Endothelial cell of umbilical vein (primary cell): ENCODE measurements around the gene SLC2A14.

Experiments used
- EZH2 ChIP-seq: IDR thresholded peaks from 2 replicates; pipeline ENCODE4 v1.6.1; 2012; ENCODE audit warnings: borderline replicate concordance, low read depth, mild to moderate bottlenecking, moderate library complexity, low read length, inconsistent platforms; ENCODE audit not compliant: severe bottlenecking
- JUN ChIP-seq: IDR thresholded peaks from 2 replicates; pipeline ENCODE4 v1.6.1; 2011; ENCODE audit warnings: borderline replicate concordance, low read depth; ENCODE audit not compliant: insufficient read length, insufficient read depth
- MYC ChIP-seq: IDR thresholded peaks from one replicate; pipeline ENCODE4 v1.6.1; 2011; ENCODE audit warnings: mild to moderate bottlenecking, low read depth, low read length
- POLR2AphosphoS5 ChIP-seq: IDR thresholded peaks from 2 replicates; pipeline ENCODE4 v1.6.1; 2012; ENCODE audit warnings: low read depth, mild to moderate bottlenecking, control low read depth, low read length, moderate library complexity; ENCODE audit not compliant: insufficient read depth
- TF ChIP-seq, protein P1 (sequence below), 2 donors: IDR thresholded peaks; 1 replicate in 1 of 2; 2 replicates in 1 of 2; pipeline ENCODE4 v1.5.1; 2011; ENCODE audit warnings: low read length in 2 of 2, mild to moderate bottlenecking in 2 of 2, moderate library complexity in 2 of 2, control low read depth in 1 of 2, inconsistent platforms in 1 of 2, low read depth in 1 of 2; ENCODE audit not compliant: insufficient read depth in 1 of 2; ENCODE audit errors: extremely low read depth in 1 of 2

- TF ChIP-seq, protein P1, sequence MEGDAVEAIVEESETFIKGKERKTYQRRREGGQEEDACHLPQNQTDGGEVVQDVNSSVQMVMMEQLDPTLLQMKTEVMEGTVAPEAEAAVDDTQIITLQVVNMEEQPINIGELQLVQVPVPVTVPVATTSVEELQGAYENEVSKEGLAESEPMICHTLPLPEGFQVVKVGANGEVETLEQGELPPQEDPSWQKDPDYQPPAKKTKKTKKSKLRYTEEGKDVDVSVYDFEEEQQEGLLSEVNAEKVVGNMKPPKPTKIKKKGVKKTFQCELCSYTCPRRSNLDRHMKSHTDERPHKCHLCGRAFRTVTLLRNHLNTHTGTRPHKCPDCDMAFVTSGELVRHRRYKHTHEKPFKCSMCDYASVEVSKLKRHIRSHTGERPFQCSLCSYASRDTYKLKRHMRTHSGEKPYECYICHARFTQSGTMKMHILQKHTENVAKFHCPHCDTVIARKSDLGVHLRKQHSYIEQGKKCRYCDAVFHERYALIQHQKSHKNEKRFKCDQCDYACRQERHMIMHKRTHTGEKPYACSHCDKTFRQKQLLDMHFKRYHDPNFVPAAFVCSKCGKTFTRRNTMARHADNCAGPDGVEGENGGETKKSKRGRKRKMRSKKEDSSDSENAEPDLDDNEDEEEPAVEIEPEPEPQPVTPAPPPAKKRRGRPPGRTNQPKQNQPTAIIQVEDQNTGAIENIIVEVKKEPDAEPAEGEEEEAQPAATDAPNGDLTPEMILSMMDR (IDR thresholded peaks at IDR 0.05; ENCODE audit: extremely low read depth in 1 of 2, insufficient read depth in 1 of 2, low read depth in 1 of 2, low read length in 2 of 2): no peak
- TF ChIP-seq MYC (no peak), EZH2 (no peak), POLR2AphosphoS5 (no peak), JUN (no peak)
Observed at GRCh38 chr12:7905071-7905470, 32.4 kb upstream of the SLC2A14 start.
